Fibroblast of lung (primary cell): Measurements from ENCODE around the gene MGP. TPM values are rescaled to one million over a fixed set of nuclear protein-coding genes. Genes with fewer than 3 reads are reported as not detected.
A peak's percentile ranks its signal among the peaks of the same experiment; 100 is the strongest.

Experiments used
- DNase-seq, 2 donors: peaks; one replicate each; pipeline versions ENCODE4 v3.0.0 to v3.0.0-alpha.2; 2010; ENCODE audit warnings: low read depth in 2 of 2
- H2AFZ ChIP-seq: 2 replicates; pipeline ENCODE4 v1.5.1; 2012; ENCODE audit warnings: low read length, control low read depth, inconsistent platforms
- H3K27ac ChIP-seq: 2 replicates; pipeline ENCODE4 v1.5.1; 2011; ENCODE audit warnings: low read length, control low read depth; ENCODE audit not compliant: insufficient read depth
- H3K27me3 ChIP-seq: 2 replicates; pipeline ENCODE4 v1.5.1; 2011; ENCODE audit warnings: mild to moderate bottlenecking, low read length; ENCODE audit not compliant: control insufficient read depth, insufficient read depth
- H3K36me3 ChIP-seq: 2 replicates; pipeline ENCODE4 v1.5.1; 2011; ENCODE audit warnings: low read length; ENCODE audit not compliant: control insufficient read depth, insufficient read depth
- H3K4me1 ChIP-seq: 2 replicates; pipeline ENCODE4 v1.5.1; 2011; ENCODE audit warnings: low read length; ENCODE audit not compliant: control insufficient read depth, insufficient read depth; ENCODE audit errors: extremely low read depth
- H3K4me2 ChIP-seq: 2 replicates; pipeline ENCODE4 v1.5.1; 2011; ENCODE audit warnings: low read length, control low read depth; ENCODE audit not compliant: insufficient read depth; ENCODE audit errors: extremely low read depth
- H3K4me3 ChIP-seq, 4 experiments: fragments of 200-600 bp in 1 of 4; sonication (generic) in 1 of 4; replicated peaks in 1 of 4; 2 replicates each; pipeline ENCODE4 v1.5.1; 2011 to 2016; ENCODE audit warnings: low read length in 4 of 4, low read depth in 3 of 4, mild to moderate bottlenecking in 3 of 4, control low read depth in 2 of 4, inconsistent platforms in 1 of 4, mixed read lengths in 1 of 4; ENCODE audit not compliant: insufficient read depth in 1 of 4; ENCODE audit errors: control extremely low read depth in 1 of 4
- H3K79me2 ChIP-seq: 2 replicates; pipeline ENCODE4 v1.5.1; 2012; ENCODE audit warnings: mild to moderate bottlenecking, low read length, inconsistent platforms; ENCODE audit not compliant: control insufficient read depth, insufficient read depth
- H3K9ac ChIP-seq: 2 replicates; pipeline ENCODE4 v1.5.1; 2011; ENCODE audit warnings: mild to moderate bottlenecking, low read length, control low read depth; ENCODE audit not compliant: insufficient read depth
- H3K9me3 ChIP-seq: 2 replicates; pipeline ENCODE4 v1.5.1; 2012; ENCODE audit warnings: low read depth, low read length; ENCODE audit not compliant: control insufficient read depth, insufficient read depth
- H4K20me1 ChIP-seq: 2 replicates; pipeline ENCODE4 v1.5.1; 2011; ENCODE audit warnings: low read length; ENCODE audit not compliant: control insufficient read depth, insufficient read depth; ENCODE audit errors: extremely low read depth
- EZH2 ChIP-seq: IDR thresholded peaks from 2 replicates; pipeline ENCODE4 v1.5.1; 2012; ENCODE audit warnings: low read length, control low read depth, mild to moderate bottlenecking; ENCODE audit errors: missing control alignments
- polyA plus RNA-seq, 2 donors: library from polyadenylated mRNA; depleted of rRNA in 1 of 2; stranded (reverse) in 1 of 2; unstranded in 1 of 2; fragments of >200 nt; gene quantifications; 2 replicates each; pipeline ENCODE4 v1.2.1, GENCODE V29; 2011 to 2012; ENCODE audit warnings: missing spikeins in 1 of 2
- total RNA-seq: library from RNA; depleted of rRNA; stranded (reverse); fragments of >200 nt; gene quantifications from 2 replicates; pipeline ENCODE4 v1.2.1, GENCODE V29; 2014
- TF ChIP-seq, protein P1 (sequence below), 2 donors: IDR thresholded peaks in 1 of 2; conservative IDR thresholded peaks in 1 of 2; 1 replicate in 1 of 2; 2 replicates in 1 of 2; pipeline ENCODE4 v1.5.1; 2011 to 2012; ENCODE audit warnings: low read length in 2 of 2, control low read depth in 1 of 2, inconsistent platforms in 1 of 2, low read depth in 1 of 2, mild to moderate bottlenecking in 1 of 2

The MGP gene
- total and polyA plus RNA-seq, 2 donors (not counting 1 experiment from before 2014, with no cell fraction given): 2.0 to 15.9 TPM

DNA sequence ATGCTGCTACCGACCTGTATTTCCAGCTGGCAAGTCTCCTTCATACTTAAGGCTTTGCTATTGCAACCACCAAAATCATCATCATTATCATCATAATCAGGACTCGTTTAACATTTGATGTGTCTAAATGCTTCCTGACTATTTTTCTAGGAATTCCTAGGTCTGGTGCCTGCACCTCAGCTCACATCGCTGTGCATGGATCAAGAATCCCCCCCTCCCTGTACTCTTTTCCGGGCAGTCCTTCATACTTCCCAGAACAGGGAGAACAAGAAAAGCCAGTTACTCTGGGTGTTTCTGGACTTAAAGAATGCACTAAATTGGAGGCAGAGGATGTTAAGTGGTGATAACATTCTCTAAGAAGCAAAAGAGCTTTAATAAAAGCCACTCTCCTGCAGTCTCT is 43.3 kb upstream of the MGP start:
- Histone ChIP-seq H3K36me3 (no peaks in the 10 kb centered on the region), H3K9ac (no peak overlapping the region), H3K4me2 (no peak overlapping the region), H4K20me1 (no peaks in the 10 kb centered on the region), H3K9me3 (no peaks in the 10 kb centered on the region), H3K4me3 (no peak overlapping the region), H3K4me1 (peaks cover 3% of the 10 kb centered on the region), H2AFZ (peak overlapping the region; percentile 33), H3K27me3 (no peaks in the 10 kb centered on the region), H3K27ac (no peak overlapping the region), H3K79me2 (no peaks in the 10 kb centered on the region)
- DNase-seq: peak in 1 of 2 donors; percentile 38
- no peak for TF ChIP-seq EZH2
- TF ChIP-seq, protein P1, sequence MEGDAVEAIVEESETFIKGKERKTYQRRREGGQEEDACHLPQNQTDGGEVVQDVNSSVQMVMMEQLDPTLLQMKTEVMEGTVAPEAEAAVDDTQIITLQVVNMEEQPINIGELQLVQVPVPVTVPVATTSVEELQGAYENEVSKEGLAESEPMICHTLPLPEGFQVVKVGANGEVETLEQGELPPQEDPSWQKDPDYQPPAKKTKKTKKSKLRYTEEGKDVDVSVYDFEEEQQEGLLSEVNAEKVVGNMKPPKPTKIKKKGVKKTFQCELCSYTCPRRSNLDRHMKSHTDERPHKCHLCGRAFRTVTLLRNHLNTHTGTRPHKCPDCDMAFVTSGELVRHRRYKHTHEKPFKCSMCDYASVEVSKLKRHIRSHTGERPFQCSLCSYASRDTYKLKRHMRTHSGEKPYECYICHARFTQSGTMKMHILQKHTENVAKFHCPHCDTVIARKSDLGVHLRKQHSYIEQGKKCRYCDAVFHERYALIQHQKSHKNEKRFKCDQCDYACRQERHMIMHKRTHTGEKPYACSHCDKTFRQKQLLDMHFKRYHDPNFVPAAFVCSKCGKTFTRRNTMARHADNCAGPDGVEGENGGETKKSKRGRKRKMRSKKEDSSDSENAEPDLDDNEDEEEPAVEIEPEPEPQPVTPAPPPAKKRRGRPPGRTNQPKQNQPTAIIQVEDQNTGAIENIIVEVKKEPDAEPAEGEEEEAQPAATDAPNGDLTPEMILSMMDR (conservative IDR thresholded peaks at IDR 0.05 in 1 of 2, IDR thresholded peaks at IDR 0.05 in 1 of 2; ENCODE audit: low read depth in 1 of 2, low read length in 2 of 2): no peak

DNA sequence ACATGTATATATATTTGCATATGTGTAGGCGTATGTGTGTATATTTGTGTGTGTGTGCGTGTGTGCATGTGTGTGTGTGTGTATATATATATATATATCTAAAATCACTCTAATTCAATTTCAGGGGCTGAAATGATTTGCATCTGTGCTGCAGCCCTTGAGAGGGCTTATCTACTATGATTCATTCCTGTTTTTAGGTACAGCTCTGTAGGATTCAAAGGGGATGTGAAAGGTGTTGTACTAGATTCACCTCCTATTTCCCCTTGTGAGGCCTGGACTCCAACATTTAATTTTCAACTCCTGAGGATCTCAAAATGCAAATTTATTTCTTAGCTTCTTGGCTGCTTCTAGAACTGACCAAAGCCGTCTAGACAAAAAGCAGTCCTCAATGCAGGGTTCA is 41.6 kb upstream of the MGP start:
- TF ChIP-seq, protein P1 (conservative IDR thresholded peaks at IDR 0.05 in 1 of 2, IDR thresholded peaks at IDR 0.05 in 1 of 2; ENCODE audit: low read depth in 1 of 2, low read length in 2 of 2): no peak
- TF ChIP-seq EZH2: no peak
- Histone ChIP-seq H2AFZ (no peak overlapping the region), H3K4me2 (no peak overlapping the region), H3K27me3 (no peaks in the 10 kb centered on the region), H3K9ac (no peak overlapping the region), H3K79me2 (no peaks in the 10 kb centered on the region), H3K4me3 (no peak overlapping the region), H4K20me1 (no peaks in the 10 kb centered on the region), H3K9me3 (no peaks in the 10 kb centered on the region), H3K27ac (no peak overlapping the region), H3K36me3 (no peaks in the 10 kb centered on the region), H3K4me1 (peaks cover 3% of the 10 kb centered on the region)
- DNase-seq: no peak

DNA sequence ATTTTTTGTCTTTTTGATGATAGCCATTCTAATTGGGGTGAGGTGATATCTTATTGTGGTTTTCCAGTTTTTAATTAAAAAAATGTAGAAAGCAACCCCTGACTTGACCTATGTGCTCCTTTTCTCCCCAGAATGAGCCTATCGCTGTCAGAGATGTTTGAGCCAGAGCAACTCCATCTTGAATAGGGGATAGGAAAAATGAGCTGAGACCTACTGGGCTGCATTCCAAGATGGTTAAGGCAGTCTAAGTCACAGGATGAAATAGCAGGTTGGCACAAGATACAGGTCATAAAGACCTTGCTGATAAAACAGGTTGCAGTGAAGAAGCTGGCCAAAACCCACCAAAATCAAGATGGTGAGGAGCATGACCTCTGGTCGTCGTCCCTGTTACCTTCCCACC is 38.9 kb upstream of the MGP start:
- no peaks in the 10 kb centered on the region for H4K20me1 ChIP-seq
- no peak overlapping the region for H3K4me3 ChIP-seq
- no peak overlapping the region for H3K27ac ChIP-seq
- H3K4me2 ChIP-seq: no peak overlapping the region
- H3K9me3 ChIP-seq: no peaks in the 10 kb centered on the region
- H3K4me1 ChIP-seq: peaks cover 3% of the 10 kb centered on the region
- no peak for DNase-seq
- no peaks in the 10 kb centered on the region for H3K79me2 ChIP-seq
- H3K36me3 ChIP-seq: no peaks in the 10 kb centered on the region
- no peak overlapping the region for H2AFZ ChIP-seq
- no peaks in the 10 kb centered on the region for H3K27me3 ChIP-seq
- no peak overlapping the region for H3K9ac ChIP-seq
- no peak for TF ChIP-seq EZH2
- TF ChIP-seq, protein P1 (conservative IDR thresholded peaks at IDR 0.05 in 1 of 2, IDR thresholded peaks at IDR 0.05 in 1 of 2; ENCODE audit: low read depth in 1 of 2, low read length in 2 of 2): no peak
